Neural cell (in vitro differentiated cells): ENCODE data around the gene CACNA1S. TPM values are rescaled to one million over a fixed set of nuclear protein-coding genes. Genes with fewer than 3 reads are reported as not detected.

Source experiments
- H2AFZ ChIP-seq: fragments of 200-600, 300-800 bp; sonication (generic), shearing (Covaris generic); 2 replicates; pipeline ENCODE4 v1.6.0; 2014; ENCODE audit warnings: low read depth, mild to moderate bottlenecking, antibody characterized with exemption, low read length, moderate library complexity
- H3F3A ChIP-seq: fragments of 200-600 bp; shearing (Covaris generic); 2 replicates; pipeline ENCODE4 v1.6.1; 2016; ENCODE audit warnings: mild to moderate bottlenecking, moderate library complexity, mixed read lengths, antibody characterized with exemption, low read length; ENCODE audit not compliant: insufficient read depth, poor library complexity, severe bottlenecking
- H3K27ac ChIP-seq: fragments of 200-600, 300-800 bp; sonication (generic), shearing (Covaris generic); 2 replicates; pipeline ENCODE4 v1.5.1; 2014; ENCODE audit warnings: mild to moderate bottlenecking, low read length, moderate library complexity
- H3K27me3 ChIP-seq: fragments of 300-800, 200-600 bp; sonication (generic), shearing (Covaris generic); 2 replicates; pipeline ENCODE4 v1.6.0; 2014; ENCODE audit warnings: mild to moderate bottlenecking, low read depth, low read length, moderate library complexity; ENCODE audit not compliant: insufficient read depth
- H3K36me3 ChIP-seq: fragments of 300-800, 200-600 bp; sonication (generic), shearing (Covaris generic); 2 replicates; pipeline ENCODE4 v1.5.1; 2014; ENCODE audit warnings: mild to moderate bottlenecking, antibody characterized with exemption, low read length, moderate library complexity; ENCODE audit not compliant: insufficient read depth
- H3K4me2 ChIP-seq: fragments of 300-800, 200-600 bp; sonication (generic), shearing (Covaris generic); 2 replicates; pipeline ENCODE4 v1.6.0; 2014; ENCODE audit warnings: mild to moderate bottlenecking, low read length
- H3K4me3 ChIP-seq: fragments of 300-800, 200-600 bp; sonication (generic), shearing (Covaris generic); 2 replicates; pipeline ENCODE4 v1.5.1; 2014; ENCODE audit warnings: mild to moderate bottlenecking, low read length, moderate library complexity
- H3K79me2 ChIP-seq: fragments of 200-600 bp; shearing (Covaris generic); replicated peaks from 2 replicates; pipeline ENCODE4 v1.6.0; 2014; ENCODE audit warnings: mild to moderate bottlenecking, low read length, moderate library complexity; ENCODE audit not compliant: insufficient read depth
- H3K9ac ChIP-seq: fragments of 300-800, 200-600 bp; sonication (generic), shearing (Covaris generic); 2 replicates; pipeline ENCODE4 v1.6.1; 2016; ENCODE audit warnings: mild to moderate bottlenecking, low read length, mixed read lengths
- H3K9me2 ChIP-seq: fragments of 200-600 bp; shearing (Covaris generic); 2 replicates; pipeline ENCODE4 v1.6.1; 2016; ENCODE audit warnings: mild to moderate bottlenecking, low read length, mixed read lengths; ENCODE audit not compliant: insufficient read depth
- H3K9me3 ChIP-seq: fragments of 200-600, 300-800 bp; sonication (generic), shearing (Covaris generic); 2 replicates; pipeline ENCODE4 v1.6.1; 2016; ENCODE audit warnings: mild to moderate bottlenecking, mixed run types, low read length, moderate library complexity, mixed read lengths
- H4K20me1 ChIP-seq: fragments of 200-600 bp; shearing (Covaris generic); 2 replicates; pipeline ENCODE4 v1.6.1; 2016; ENCODE audit warnings: mild to moderate bottlenecking, mixed run types; ENCODE audit not compliant: insufficient read depth
- CTCF ChIP-seq: fragments of 450-650 bp; IDR thresholded peaks from 2 replicates; pipeline ENCODE4 v1.5.1; 2014; ENCODE audit warnings: antibody characterized with exemption, mild to moderate bottlenecking, moderate library complexity; ENCODE audit not compliant: poor library complexity, severe bottlenecking
- EP300 ChIP-seq: fragments of 450-650 bp; conservative IDR thresholded peaks from 2 replicates; pipeline ENCODE4 v1.6.1; 2014; ENCODE audit warnings: antibody characterized with exemption, mild to moderate bottlenecking, moderate library complexity; ENCODE audit not compliant: poor library complexity, severe bottlenecking
- EZH2 ChIP-seq: fragments of 200-600, 300-800 bp; shearing (Covaris generic), sonication (generic); IDR thresholded peaks from 2 replicates; pipeline ENCODE4 v1.6.1; 2014; ENCODE audit warnings: antibody characterized with exemption, low read length, borderline replicate concordance, mild to moderate bottlenecking; ENCODE audit not compliant: insufficient read depth, poor library complexity, severe bottlenecking
- MXI1 ChIP-seq: fragments of 450-650 bp; conservative IDR thresholded peaks from 2 replicates; pipeline ENCODE4 v1.6.1; 2014; ENCODE audit warnings: antibody characterized with exemption, mild to moderate bottlenecking; ENCODE audit not compliant: poor library complexity, severe bottlenecking
- POLR2AphosphoS5 ChIP-seq: IDR thresholded peaks from 2 replicates; pipeline ENCODE4 v1.6.1; 2012
- RAD21 ChIP-seq: fragments of 450-650 bp; conservative IDR thresholded peaks from 2 replicates; pipeline ENCODE4 v1.6.1; 2014; ENCODE audit warnings: antibody characterized with exemption, mild to moderate bottlenecking, moderate library complexity
- REST ChIP-seq: IDR thresholded peaks from 2 replicates; pipeline ENCODE4 v1.6.1; 2012; ENCODE audit warnings: borderline replicate concordance
- SMC3 ChIP-seq: fragments of 450-650 bp; conservative IDR thresholded peaks from 2 replicates; pipeline ENCODE4 v1.6.1; 2014; ENCODE audit warnings: antibody characterized with exemption, mild to moderate bottlenecking, moderate library complexity; ENCODE audit not compliant: poor library complexity
- TAF1 ChIP-seq: IDR thresholded peaks from 2 replicates; pipeline ENCODE4 v1.6.1; 2012; ENCODE audit warnings: low read depth
- polyA plus RNA-seq: library from polyadenylated mRNA; depleted of rRNA; stranded (reverse); fragments of >200 nt; gene quantifications from 2 replicates; pipeline ENCODE4 v1.2.3, GENCODE V29; 2014

Gene CACNA1S
- polyA plus RNA-seq, 1 donor from 2014 or later, result 0.05 TPM

GRCh38 chr1:201128476-201128875 lies 16.2 kb upstream of the CACNA1S start:
- no peak overlapping the region for H3K4me2 ChIP-seq
- H3F3A ChIP-seq, result no peaks in the 10 kb centered on the region
- no peaks in the 10 kb centered on the region for H3K9me3 ChIP-seq
- no peak overlapping the region for H2AFZ ChIP-seq
- H3K4me3 ChIP-seq, result no peak overlapping the region
- TF ChIP-seq POLR2AphosphoS5 (no peak), TAF1 (no peak), RAD21 (no peak), CTCF (no peak), SMC3 (no peak), EP300 (no peak), EZH2 (no peak), MXI1 (no peak), REST (no peak)
- H3K36me3 ChIP-seq, result no peaks in the 10 kb centered on the region
- H3K9me2 ChIP-seq, result no peaks in the 10 kb centered on the region
- no peaks in the 10 kb centered on the region for H3K79me2 ChIP-seq
- no peak overlapping the region for H3K27ac ChIP-seq
- no peak overlapping the region for H3K9ac ChIP-seq
- no peaks in the 10 kb centered on the region for H3K27me3 ChIP-seq
- H4K20me1 ChIP-seq, result no peaks in the 10 kb centered on the region

GRCh38 chr1:201127755-201128455 lies 15.7 kb upstream of the CACNA1S start:
- Histone ChIP-seq H3K79me2 (no peaks in the 10 kb centered on the region), H3K9me2 (no peaks in the 10 kb centered on the region), H3K9ac (no peak overlapping the region), H2AFZ (no peak overlapping the region), H3F3A (no peaks in the 10 kb centered on the region), H3K4me2 (no peak overlapping the region), H3K4me3 (no peak overlapping the region), H3K9me3 (no peaks in the 10 kb centered on the region), H3K36me3 (no peaks in the 10 kb centered on the region), H4K20me1 (no peaks in the 10 kb centered on the region), H3K27ac (no peak overlapping the region), H3K27me3 (no peaks in the 10 kb centered on the region)
- TF ChIP-seq MXI1 (no peak), RAD21 (no peak)
